Nephron progenitor cell (in vitro differentiated cells): Measurements from ENCODE around the gene LLCFC1.

Source experiments
- DNase-seq: peaks from one replicate; pipeline ENCODE4 v3.0.0; 2021
- H3K27ac Mint-ChIP-seq: 2 replicates; pipeline ENCODE4 v1.8.0; 2021; ENCODE audit warnings: mild to moderate bottlenecking, moderate library complexity, mixed read lengths
- H3K27me3 Mint-ChIP-seq: 2 replicates; pipeline ENCODE4 v1.8.0; 2021; ENCODE audit warnings: mild to moderate bottlenecking, low read depth, mixed read lengths; ENCODE audit not compliant: poor library complexity
- H3K36me3 Mint-ChIP-seq: 2 replicates; pipeline ENCODE4 v1.8.0; 2021; ENCODE audit warnings: low read depth, mixed read lengths
- H3K4me1 Mint-ChIP-seq: 2 replicates; pipeline ENCODE4 v1.8.0; 2021; ENCODE audit warnings: mixed read lengths
- H3K4me3 Mint-ChIP-seq: 2 replicates; pipeline ENCODE4 v1.8.0; 2021; ENCODE audit warnings: mild to moderate bottlenecking, moderate library complexity, mixed read lengths
- H3K9me3 Mint-ChIP-seq: 2 replicates; pipeline ENCODE4 v1.8.0; 2021; ENCODE audit warnings: mild to moderate bottlenecking, moderate library complexity, mixed read lengths
- TF ChIP-seq, protein P1 (sequence below): fragments of 200-600 bp; sonication (generic); IDR thresholded peaks from 2 replicates; pipeline ENCODE4 v1.5.0; 2021; ENCODE audit warnings: antibody characterized with exemption

LLCFC1 gene

DNA sequence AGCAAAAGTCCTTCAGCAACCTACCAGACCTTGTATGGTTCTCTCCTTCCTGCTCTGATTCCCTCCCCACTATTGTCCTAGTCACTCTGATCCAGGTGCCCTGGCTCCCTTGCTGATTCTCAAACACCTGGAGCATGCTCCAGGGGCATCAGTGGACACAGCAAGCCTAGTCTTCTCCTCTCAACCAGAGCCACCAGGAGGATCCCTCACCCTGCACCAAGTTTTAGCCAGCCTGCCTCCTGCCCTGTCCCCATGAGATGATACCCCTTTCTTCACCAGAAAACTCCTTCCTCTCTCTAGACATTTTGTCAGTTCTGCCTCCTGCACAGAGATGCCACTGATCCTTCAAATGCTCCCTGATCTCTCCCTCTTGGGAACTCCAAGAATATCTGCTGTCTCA lies 11.0 kb downstream of the LLCFC1 start:
- H3K4me1 Mint-ChIP-seq: no peaks in the 10 kb centered on the region
- TF ChIP-seq, protein P1, sequence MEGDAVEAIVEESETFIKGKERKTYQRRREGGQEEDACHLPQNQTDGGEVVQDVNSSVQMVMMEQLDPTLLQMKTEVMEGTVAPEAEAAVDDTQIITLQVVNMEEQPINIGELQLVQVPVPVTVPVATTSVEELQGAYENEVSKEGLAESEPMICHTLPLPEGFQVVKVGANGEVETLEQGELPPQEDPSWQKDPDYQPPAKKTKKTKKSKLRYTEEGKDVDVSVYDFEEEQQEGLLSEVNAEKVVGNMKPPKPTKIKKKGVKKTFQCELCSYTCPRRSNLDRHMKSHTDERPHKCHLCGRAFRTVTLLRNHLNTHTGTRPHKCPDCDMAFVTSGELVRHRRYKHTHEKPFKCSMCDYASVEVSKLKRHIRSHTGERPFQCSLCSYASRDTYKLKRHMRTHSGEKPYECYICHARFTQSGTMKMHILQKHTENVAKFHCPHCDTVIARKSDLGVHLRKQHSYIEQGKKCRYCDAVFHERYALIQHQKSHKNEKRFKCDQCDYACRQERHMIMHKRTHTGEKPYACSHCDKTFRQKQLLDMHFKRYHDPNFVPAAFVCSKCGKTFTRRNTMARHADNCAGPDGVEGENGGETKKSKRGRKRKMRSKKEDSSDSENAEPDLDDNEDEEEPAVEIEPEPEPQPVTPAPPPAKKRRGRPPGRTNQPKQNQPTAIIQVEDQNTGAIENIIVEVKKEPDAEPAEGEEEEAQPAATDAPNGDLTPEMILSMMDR: no peak
- H3K36me3 Mint-ChIP-seq: peaks cover 7% of the 10 kb centered on the region
- no peak for DNase-seq
- peaks cover 16% of the 10 kb centered on the region for H3K27me3 Mint-ChIP-seq
- H3K4me3 Mint-ChIP-seq: no peak overlapping the region
- peaks cover 10% of the 10 kb centered on the region for H3K9me3 Mint-ChIP-seq
- no peak overlapping the region for H3K27ac Mint-ChIP-seq

DNA sequence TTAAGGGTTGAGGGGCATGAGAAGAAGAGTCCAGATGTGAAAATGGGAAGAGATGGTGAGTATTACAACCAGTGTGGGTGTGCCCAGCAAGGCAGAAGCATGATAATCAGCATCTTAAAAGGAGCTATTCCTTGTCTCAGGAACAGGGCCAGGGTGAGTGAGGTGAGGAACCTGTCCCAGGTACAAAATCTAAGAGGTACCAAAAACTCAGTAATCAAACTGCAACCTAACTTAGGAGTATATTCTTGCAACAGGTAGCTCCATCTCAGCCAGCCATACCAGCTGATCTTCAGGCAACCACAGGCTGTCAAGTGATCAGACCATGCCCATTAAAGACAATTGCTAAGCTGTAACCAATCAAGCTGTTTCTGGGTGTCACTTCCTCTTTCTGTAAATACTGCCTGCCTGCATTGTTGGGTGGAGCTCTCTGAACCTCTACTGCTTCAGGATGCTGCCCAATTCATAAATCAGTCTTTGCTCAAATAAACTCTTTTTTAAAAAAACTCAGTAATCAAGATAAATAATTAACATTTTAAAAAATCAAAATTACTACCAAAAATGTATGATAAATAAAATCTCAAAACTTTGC lies 15.5 kb downstream of the LLCFC1 start:
- Mint-ChIP-seq H3K36me3 (peaks cover 13% of the 10 kb centered on the region), H3K9me3 (peaks cover 23% of the 10 kb centered on the region), H3K4me3 (no peak overlapping the region), H3K27ac (no peak overlapping the region), H3K4me1 (no peaks in the 10 kb centered on the region), H3K27me3 (peaks cover 12% of the 10 kb centered on the region)
- TF ChIP-seq, protein P1: no peak
- DNase-seq: no peak

DNA sequence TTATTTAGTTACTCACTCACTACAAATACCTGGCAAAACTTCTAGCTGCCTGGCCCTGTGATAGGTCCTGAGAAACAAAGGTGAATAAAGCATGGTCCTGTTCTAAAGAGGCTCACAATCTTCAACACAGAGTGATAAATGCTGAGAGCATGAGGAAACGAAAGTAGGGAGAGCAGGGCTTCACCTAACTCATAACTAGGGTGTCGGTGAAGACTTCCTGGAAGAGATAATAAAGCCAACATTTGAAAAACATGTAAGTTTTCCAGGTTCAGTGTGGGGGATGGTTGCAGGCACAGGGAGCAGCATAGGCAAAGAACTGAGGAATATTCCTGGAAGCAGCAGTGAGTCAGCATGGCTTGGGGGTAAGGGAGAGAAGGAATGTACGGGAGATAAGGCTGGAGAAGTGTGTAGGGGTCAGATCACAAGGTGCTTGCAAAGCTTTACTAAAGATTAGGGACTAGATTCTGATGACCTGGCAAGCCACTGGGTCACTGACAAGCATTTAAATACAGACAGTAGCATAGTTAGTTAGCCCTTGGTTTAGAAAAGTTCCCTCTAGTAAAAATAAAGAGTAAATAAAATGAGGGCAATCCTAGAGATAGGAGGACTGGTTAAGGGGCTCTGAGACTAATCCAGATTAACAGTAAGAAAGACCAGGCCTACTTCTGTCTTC lies 17.8 kb downstream of the LLCFC1 start:
- no peak for DNase-seq
- H3K36me3 Mint-ChIP-seq: peaks cover 13% of the 10 kb centered on the region
- H3K4me3 Mint-ChIP-seq: no peak overlapping the region
- TF ChIP-seq, protein P1: no peak
- H3K9me3 Mint-ChIP-seq: peaks cover 23% of the 10 kb centered on the region
- H3K27ac Mint-ChIP-seq: no peak overlapping the region
- H3K4me1 Mint-ChIP-seq: no peaks in the 10 kb centered on the region
- H3K27me3 Mint-ChIP-seq: peaks cover 15% of the 10 kb centered on the region

DNA sequence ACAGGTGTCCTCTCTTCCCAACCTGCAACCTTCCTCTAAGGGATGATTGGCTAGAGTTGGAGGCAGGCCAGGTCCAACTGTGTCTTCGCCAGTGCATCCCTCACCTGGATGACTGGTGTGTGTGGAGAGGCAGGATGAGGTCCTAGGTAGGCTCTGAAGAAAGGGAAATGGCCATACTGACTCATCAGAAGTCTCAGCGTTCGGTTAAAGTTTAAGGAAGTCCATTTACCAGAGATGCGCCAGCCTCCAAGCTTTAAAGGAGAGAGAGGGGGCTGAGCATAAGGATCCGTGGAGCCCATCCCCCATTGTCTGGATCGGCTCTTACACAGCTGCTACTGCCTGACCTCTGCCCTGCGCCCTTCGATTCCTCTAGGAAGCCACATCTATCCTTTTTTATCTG lies 18.4 kb downstream of the LLCFC1 start:
- Mint-ChIP-seq H3K9me3 (peaks cover 23% of the 10 kb centered on the region), H3K4me3 (no peak overlapping the region), H3K27ac (no peak overlapping the region), H3K27me3 (peaks cover 15% of the 10 kb centered on the region), H3K4me1 (no peaks in the 10 kb centered on the region), H3K36me3 (peaks cover 13% of the 10 kb centered on the region)
- no peak for DNase-seq
- TF ChIP-seq, protein P1: no peak

DNA sequence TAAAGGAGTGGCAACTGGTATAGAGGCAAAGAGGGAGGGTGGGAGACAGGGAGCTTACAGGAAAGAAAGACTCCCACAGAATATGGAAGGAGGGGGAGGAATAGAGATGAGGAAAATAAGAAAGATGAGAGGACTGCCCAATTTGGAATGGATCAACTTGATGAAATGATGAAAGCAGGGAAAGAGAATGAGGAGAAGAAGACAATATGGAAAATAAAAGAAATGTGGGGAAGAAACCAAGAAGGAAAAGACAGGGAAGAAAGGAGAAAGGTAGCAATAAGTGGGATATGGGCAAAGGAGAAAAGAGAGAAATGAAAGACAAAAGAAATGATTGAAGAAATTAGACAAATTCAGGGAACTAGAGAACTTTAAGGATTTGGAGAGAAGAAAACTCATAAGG lies 19.9 kb downstream of the LLCFC1 start:
- Mint-ChIP-seq H3K4me3 (no peak overlapping the region), H3K4me1 (peaks cover 5% of the 10 kb centered on the region), H3K36me3 (peaks cover 9% of the 10 kb centered on the region), H3K27ac (no peak overlapping the region), H3K9me3 (peaks cover 18% of the 10 kb centered on the region), H3K27me3 (peaks cover 15% of the 10 kb centered on the region)
- no peak for DNase-seq
- TF ChIP-seq, protein P1: no peak
